Activated CD4-positive, alpha-beta T cell treated with anti-CD3 and anti-CD28 coated beads, Interleukin-2, amount 50 U/mL, for 24 hours (primary cell): ENCODE results near the gene ABCA12.

Experiments used
- DNase-seq, 2 donors: peaks; one replicate each; pipeline ENCODE4 v3.0.0-alpha.2; 2020; ENCODE audit warnings: low read depth in 1 of 2, low spot score in 1 of 2

ABCA12 gene

DNA sequence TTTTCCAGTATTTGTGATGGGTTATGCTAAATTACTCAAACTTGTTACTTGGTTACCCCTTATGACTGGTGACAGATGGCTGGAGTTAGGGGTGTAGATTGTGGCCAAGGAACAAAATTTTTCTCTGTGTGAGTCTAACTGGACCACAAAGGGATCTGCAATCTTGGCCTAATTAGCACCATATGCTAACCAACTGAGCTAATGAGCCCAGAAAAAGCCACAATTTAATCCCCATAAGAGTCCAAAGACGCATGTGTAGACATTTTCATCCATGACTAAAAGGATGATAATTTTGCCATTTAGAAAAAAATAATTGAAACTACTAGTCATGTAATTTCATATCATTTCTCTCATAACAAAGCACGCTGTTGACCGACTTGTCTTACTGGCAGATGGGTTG lies 151.2 kb downstream of the ABCA12 start:
- DNase-seq: no peak

DNA sequence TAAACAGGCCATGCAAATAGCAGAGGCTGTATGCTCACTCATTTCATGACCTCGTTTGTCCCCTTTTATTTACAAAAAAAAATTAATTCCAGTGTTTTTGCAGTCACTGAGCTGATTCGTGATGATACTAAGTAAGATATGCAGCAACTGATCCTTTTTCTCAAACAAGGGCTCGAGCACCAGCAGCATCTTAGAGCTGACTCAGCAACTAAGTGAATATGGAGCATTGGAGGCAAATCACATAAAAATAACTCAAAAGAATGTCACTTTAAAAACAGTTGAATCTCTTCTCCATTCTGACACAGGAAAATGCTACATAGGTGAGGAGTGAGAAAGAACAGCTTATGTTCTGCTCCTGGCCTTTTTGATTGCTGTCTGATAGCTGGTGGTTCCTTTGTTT lies 152.8 kb downstream of the ABCA12 start:
- DNase-seq: no peak

DNA sequence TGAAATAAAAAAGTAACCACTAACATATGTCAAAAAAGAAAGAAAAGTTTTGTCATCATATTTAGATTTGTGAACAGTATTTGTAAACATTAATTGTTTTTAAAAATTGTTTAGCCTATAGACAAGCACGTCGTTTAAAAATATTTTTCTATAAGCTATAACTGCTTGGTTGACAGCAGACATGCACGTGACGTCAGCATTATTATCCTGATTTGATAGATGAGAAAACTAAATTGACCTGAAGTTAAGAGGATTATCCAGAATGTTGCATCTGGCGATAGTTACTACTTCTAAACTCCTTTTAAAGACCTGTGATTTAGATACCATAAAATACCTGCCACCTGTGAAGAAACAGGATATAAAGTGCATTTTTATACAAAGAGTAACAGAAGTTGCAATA lies 172.0 kb downstream of the ABCA12 start:
- no peak for DNase-seq

DNA sequence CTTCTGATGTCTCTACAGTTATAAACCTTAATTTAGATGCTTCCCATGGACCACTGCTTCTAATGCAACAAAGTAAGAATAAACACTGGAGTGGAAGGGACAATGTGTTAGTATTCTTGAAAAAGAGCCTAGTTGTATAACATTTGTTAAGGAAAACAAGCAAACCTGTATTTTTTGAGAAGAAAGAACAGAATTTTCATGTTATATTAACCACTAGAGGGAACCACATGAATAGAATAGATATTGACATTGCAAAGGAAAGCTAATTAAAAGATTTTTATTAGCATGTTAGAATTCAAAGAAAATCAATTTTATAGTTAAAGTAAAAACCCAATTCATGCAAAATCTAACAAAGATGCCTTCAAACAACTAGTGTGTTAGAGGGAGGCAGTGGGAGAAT lies 177.7 kb downstream of the ABCA12 start:
- DNase-seq: no peak

- DNase-seq: no peak
Observed at GRCh38 chr2:214946949-214947348, 191.5 kb downstream of the ABCA12 start.

DNA sequence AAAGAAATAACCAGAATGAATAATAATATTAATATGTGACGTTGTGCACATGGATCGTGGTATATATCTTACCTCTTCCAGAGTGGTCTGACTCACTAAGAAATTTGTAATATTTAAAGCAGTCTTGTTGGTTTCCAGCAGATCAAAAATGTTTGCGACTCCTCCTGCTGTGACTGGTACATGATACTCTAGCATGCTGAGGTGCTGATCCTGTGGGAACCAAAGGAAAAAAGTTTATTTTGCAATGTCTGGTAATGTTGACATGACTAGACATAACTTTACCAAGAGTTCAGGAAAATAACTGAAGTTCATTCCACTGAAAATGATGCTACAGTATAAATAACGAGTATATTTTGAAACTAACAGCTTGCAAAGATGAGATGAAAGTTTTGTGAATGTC lies 204.4 kb downstream of the ABCA12 start:
- no peak for DNase-seq

GRCh38 chr2:214904634-214905033 lies 233.8 kb downstream of the ABCA12 start:
- DNase-seq: no peak

DNA sequence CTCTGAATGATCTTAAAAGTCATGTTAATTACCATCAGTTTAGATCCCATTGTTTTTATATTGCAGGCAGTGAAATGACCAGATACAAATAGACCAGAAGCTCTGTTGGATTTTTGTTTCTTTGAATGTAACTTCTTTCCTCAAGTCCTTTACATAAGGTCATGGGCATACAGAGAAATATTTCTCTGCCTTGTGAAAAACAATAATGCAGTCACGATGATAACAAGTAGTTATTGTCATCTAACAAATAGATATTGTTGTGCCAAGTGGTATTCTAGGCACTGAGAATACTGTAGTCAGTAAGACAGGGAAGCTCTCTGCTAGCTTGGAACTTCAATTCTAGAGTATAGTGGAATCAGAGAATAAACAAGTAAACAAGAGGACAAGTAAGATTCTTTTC lies 234.2 kb downstream of the ABCA12 start:
- no peak for DNase-seq

DNA sequence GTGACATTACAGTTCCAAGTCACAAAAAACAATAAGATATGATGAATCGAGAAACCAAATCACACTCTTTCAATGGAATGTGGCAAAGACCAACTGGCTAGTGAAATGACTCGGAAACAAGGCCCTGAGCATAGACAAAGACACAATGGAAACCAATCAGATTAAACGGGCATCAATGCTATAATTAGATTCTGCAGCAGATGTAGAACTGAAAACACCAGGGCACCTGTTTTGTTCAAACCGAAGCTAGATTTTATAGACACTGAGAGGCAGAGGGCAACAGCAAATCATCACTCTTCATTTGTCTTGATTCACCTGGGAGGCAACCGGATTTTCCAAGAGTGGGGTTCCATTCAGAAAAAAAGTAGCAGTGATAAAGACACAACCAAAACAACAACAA lies 236.1 kb downstream of the ABCA12 start:
- no peak for DNase-seq

- DNase-seq: no peak
Observed at GRCh38 chr2:214899751-214900150, 238.7 kb downstream of the ABCA12 start.

GRCh38 chr2:214896274-214896673 lies 242.2 kb downstream of the ABCA12 start:
- no peak for DNase-seq

DNA sequence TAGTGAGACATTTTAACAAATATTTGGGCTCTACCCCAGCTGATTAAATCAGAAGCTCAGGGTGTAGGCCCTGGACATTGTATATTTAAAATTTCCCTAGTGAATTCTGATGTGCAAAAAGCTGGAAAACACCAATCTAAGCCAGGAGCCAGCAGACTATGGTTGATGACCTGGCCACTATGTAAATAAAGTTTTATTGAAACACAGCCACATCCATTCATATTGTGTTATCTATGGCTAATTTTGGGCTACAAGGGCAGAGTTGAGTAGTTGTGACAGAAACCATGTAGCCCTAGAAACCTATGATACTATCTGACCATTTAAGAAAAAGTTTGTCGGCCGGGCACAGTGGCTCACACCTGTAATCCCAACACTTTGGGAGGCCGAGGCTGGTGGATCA lies 243.0 kb downstream of the ABCA12 start:
- DNase-seq: no peak

- DNase-seq: no peak
Observed at GRCh38 chr2:214889301-214889700, 249.1 kb downstream of the ABCA12 start.

- DNase-seq: no peak
Observed at GRCh38 chr2:214881647-214882202, 256.7 kb downstream of the ABCA12 start.
